AG10803 (cell line): ENCODE measurements around the gene FBN2.
A peak's percentile ranks its signal among the peaks of the same experiment; 100 is the strongest.

Source experiments
- DNase-seq: peaks from one replicate; pipeline ENCODE4 v3.0.0; 2010; ENCODE audit warnings: low read depth
- H3K4me3 ChIP-seq: 2 replicates; pipeline ENCODE4 v1.5.1; 2011; ENCODE audit warnings: mild to moderate bottlenecking, low read length, control low read depth
- TF ChIP-seq, protein P1 (sequence below): conservative IDR thresholded peaks from 2 replicates; pipeline ENCODE4 v1.5.1; 2011; ENCODE audit warnings: mild to moderate bottlenecking, low read length, control low read depth, inconsistent platforms

Gene FBN2

DNA sequence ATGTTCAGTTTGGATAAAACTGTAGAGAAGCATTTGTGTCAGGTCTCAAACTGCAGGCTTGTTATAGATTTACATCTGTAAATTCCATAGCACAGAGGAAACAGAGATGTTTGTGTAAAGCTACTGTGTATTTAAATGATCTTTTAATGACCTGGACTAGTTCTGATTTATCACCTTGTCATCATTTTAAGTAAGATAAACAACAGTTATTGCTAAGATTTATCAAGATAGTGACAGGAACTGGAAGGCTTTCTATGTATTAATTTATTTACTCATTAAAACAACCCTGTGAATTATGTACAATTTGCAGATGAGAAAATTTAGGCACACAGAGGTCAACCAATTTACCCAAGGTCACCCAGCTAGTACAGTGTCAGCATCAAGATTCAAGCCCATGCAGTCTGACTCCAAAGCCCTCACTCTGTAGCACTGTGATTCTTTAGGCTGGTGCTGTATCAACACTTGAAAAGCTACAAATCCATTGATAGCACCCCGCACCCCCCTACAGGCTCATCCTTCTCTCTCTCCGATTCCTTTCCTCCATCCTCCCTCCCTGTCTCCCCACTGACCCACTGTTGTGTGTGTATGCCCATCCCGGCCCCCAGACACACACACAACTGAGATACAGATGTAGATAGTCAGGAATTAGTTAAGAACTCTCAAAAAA lies 184.5 kb downstream of the FBN2 start:
- DNase-seq: no peak

DNA sequence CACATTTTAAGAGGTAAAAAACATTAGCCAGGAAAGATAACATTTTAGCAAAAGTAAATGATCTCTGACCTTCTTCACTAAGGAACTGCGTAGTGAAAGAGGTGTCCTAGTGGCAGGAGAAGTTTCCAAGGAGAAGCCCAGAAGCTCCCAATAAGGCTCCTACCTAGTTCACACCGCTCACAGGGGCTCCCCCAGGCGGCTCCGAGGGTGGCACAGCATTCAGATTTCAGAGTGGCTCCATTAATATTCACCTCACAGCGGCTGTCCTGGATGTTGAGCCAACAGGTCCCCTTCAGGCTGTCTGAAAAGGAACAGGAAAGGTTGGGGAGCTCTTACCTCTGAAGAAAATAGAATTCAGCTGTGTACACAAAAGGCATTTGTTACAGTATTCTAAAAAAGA lies 187.3 kb downstream of the FBN2 start:
- TF ChIP-seq, protein P1, sequence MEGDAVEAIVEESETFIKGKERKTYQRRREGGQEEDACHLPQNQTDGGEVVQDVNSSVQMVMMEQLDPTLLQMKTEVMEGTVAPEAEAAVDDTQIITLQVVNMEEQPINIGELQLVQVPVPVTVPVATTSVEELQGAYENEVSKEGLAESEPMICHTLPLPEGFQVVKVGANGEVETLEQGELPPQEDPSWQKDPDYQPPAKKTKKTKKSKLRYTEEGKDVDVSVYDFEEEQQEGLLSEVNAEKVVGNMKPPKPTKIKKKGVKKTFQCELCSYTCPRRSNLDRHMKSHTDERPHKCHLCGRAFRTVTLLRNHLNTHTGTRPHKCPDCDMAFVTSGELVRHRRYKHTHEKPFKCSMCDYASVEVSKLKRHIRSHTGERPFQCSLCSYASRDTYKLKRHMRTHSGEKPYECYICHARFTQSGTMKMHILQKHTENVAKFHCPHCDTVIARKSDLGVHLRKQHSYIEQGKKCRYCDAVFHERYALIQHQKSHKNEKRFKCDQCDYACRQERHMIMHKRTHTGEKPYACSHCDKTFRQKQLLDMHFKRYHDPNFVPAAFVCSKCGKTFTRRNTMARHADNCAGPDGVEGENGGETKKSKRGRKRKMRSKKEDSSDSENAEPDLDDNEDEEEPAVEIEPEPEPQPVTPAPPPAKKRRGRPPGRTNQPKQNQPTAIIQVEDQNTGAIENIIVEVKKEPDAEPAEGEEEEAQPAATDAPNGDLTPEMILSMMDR: no peak
- no peak overlapping the region for H3K4me3 ChIP-seq
- DNase-seq: no peak

More for the DNA sequence above, 184.5 kb downstream of the FBN2 start:
- TF ChIP-seq, protein P1: no peak
- no peak overlapping the region for H3K4me3 ChIP-seq

DNA sequence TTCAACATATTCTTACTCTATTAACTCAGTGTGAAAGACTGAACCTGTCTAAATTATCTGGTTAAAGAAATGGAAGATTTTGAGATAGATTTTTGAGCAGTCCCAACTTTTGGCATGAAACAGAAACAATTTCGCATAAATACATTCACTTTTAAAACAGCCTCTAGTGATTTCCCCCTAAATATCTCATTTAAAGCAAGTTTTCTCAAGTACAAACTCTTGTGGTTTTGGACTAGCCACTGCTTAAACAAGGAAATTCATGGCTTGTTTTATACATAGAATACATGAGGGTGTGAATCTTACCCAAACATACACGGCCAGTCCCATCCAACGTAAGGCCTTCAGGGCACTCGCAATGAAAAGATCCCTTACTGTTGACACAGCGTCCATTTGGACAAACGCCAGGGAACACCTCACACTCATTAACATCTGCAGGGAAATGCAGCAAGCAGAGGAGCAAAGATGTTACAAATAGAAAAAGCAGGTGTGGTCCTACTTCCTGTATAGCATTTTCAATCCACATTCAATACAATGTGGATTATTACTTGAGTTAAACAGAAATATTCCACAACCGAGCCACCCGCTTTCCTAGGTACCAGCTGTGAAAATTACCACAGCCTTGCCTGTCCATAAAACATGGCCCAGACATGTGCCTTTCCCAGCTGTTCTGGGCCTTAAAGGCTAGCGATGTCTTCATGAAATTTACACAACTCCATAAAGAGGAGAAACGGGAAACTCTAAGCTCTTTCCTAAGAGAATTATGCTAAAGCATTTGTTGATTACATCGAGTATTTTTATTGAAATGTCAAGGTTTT lies 188.8 kb downstream of the FBN2 start:
- no peak overlapping the region for H3K4me3 ChIP-seq
- DNase-seq: no peak
- TF ChIP-seq, protein P1: no peak

DNA sequence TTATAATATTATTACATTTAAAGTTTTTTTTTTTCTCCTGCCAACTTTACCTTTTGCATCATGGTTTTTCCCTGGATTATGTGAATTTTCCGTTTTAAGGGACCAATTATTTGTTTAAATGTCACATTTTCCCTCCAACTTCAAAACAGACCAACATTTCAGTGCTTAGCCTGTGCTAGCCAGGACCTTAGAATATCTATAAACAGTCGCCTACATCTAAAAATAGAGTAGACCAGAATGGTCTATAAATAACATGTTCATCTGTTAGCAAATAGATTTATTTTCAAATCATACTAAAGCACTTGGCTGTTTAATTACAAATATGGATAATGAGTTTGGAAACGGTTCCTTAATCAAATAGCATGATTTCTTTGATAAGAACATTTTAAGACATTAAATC lies 192.0 kb downstream of the FBN2 start:
- no peak overlapping the region for H3K4me3 ChIP-seq
- DNase-seq: no peak

GRCh38 chr5:128345247-128345646 lies 192.8 kb downstream of the FBN2 start:
- DNase-seq: no peak
- H3K4me3 ChIP-seq: no peak overlapping the region
- TF ChIP-seq, protein P1: no peak

More for the DNA sequence above, 192.0 kb downstream of the FBN2 start:
- TF ChIP-seq, protein P1: no peak

GRCh38 chr5:128343168-128343567 lies 194.9 kb downstream of the FBN2 start:
- DNase-seq: no peak
- H3K4me3 ChIP-seq: no peak overlapping the region
- TF ChIP-seq, protein P1: no peak

GRCh38 chr5:128341056-128341455 lies 197.0 kb downstream of the FBN2 start:
- DNase-seq: peak; percentile 1
- TF ChIP-seq, protein P1: no peak
- no peak overlapping the region for H3K4me3 ChIP-seq
